RKO (cell line): ENCODE measurements around the gene TYROBP.
"Not testable (repeated sequence)": the region's sequence is repeated elsewhere in the genome, so short reads cannot be mapped to it uniquely, and the experiment has no call there.

Source experiments
- DNase-seq: peaks from one replicate; pipeline ENCODE4 v3.0.0-alpha.2; 2016; ENCODE audit warnings: low spot score

TYROBP gene

GRCh38 chr19:35931874-35932202, 23.7 kb upstream of the TYROBP start:
- DNase-seq: no peak

GRCh38 chr19:35931161-35931873, 23.2 kb upstream of the TYROBP start:
- DNase-seq: peak; percentile 99

- no peak for DNase-seq
Observed at GRCh38 chr19:35929876-35930275, 21.8 kb upstream of the TYROBP start.

GRCh38 chr19:35928507-35928906, 20.4 kb upstream of the TYROBP start:
- DNase-seq: no peak

- no peak for DNase-seq
Observed at GRCh38 chr19:35925501-35925900, 17.4 kb upstream of the TYROBP start.

- DNase-seq: no peak
Observed at GRCh38 chr19:35921012-35921411, 12.9 kb upstream of the TYROBP start.

GRCh38 chr19:35919306-35919705, 11.2 kb upstream of the TYROBP start:
- DNase-seq: no peak

GRCh38 chr19:35915443-35915842, 7.3 kb upstream of the TYROBP start:
- no peak for DNase-seq

GRCh38 chr19:35913589-35913988, 5.5 kb upstream of the TYROBP start:
- DNase-seq: peak; percentile 34

GRCh38 chr19:35911790-35912189, 3.7 kb upstream of the TYROBP start:
- DNase-seq: no peak

- DNase-seq: no peak
Observed at GRCh38 chr19:35911173-35911572, 3.1 kb upstream of the TYROBP start.

- DNase-seq: not testable (repeated sequence)
Observed at GRCh38 chr19:35910355-35910754, 2.3 kb upstream of the TYROBP start.

- no peak for DNase-seq
Observed at GRCh38 chr19:35909684-35910035, 1.6 kb upstream of the TYROBP start.

- no peak for DNase-seq
Observed at GRCh38 chr19:35908973-35909683, 1.0 kb upstream of the TYROBP start.

- no peak for DNase-seq
Observed at GRCh38 chr19:35907377-35907745, 734 bp downstream of the TYROBP start.

GRCh38 chr19:35905178-35905727, 2.8 kb downstream of the TYROBP start:
- no peak for DNase-seq

- no peak for DNase-seq
Observed at GRCh38 chr19:35904311-35905068, 3.6 kb downstream of the TYROBP start.

GRCh38 chr19:35903550-35904179, 4.4 kb downstream of the TYROBP start:
- DNase-seq: peak; percentile 87

GRCh38 chr19:35902870-35903475, 5.1 kb downstream of the TYROBP start:
- no peak for DNase-seq

GRCh38 chr19:35901854-35902661, 6.0 kb downstream of the TYROBP start, which contains the start of gene HCST:
Gene HCST, plus strand, starts transcription at chr19:35902529. Its CDS starts 65 bp downstream, at chr19:35902594.
- DNase-seq: no peak

GRCh38 chr19:35901055-35901644, 6.9 kb downstream of the TYROBP start:
- peak; percentile 40 for DNase-seq
